HepG2 (cell line): Measurements from ENCODE around the gene NSMCE1. TPM values are rescaled to one million over a fixed set of nuclear protein-coding genes. Genes with fewer than 3 reads are reported as not detected.

Source experiments
- HMGA1 ChIP-seq: sonication (generic); formaldehyde crosslinking; conservative IDR thresholded peaks from 2 replicates; pipeline ENCODE4 v1.4.0; 2020; ENCODE audit warnings: missing genetic modification reagents
- ISL2 ChIP-seq: sonication (generic); formaldehyde crosslinking; IDR thresholded peaks from 2 replicates; pipeline ENCODE4 v1.5.0; 2020; ENCODE audit warnings: missing genetic modification reagents
- MTF2 ChIP-seq: sonication (generic); formaldehyde crosslinking; IDR thresholded peaks from 2 replicates; pipeline ENCODE4 v1.5.0; 2020; ENCODE audit warnings: missing genetic modification reagents, borderline replicate concordance
- RCOR2 ChIP-seq: IDR thresholded peaks from 2 replicates; pipeline ENCODE4 v1.6.1; 2016; ENCODE audit warnings: missing biosample characterization, missing genetic modification reagents
- SIN3B ChIP-seq: fragments of 150-350 bp; IDR thresholded peaks from 2 replicates; pipeline ENCODE4 v1.6.1; 2014; ENCODE audit warnings: low read length
- SNAI1 ChIP-seq: sonication (generic); formaldehyde crosslinking; IDR thresholded peaks from 2 replicates; pipeline ENCODE4 v1.5.0; 2020; ENCODE audit warnings: mild to moderate bottlenecking, missing genetic modification reagents, borderline replicate concordance
- TCF7 ChIP-seq: sonication (generic); IDR thresholded peaks from 2 replicates; pipeline ENCODE4 v1.6.1; 2016; ENCODE audit warnings: antibody characterized with exemption, low read depth
- ZNF331 ChIP-seq: sonication (generic); formaldehyde crosslinking; IDR thresholded peaks from 2 replicates; pipeline ENCODE4 v1.4.0; 2020; ENCODE audit warnings: missing genetic modification reagents
- ZNF441 ChIP-seq: sonication (generic); formaldehyde crosslinking; IDR thresholded peaks from 2 replicates; pipeline ENCODE4 v1.7.0; 2021; ENCODE audit warnings: missing genetic modification reagents, borderline replicate concordance
- ZNF562 ChIP-seq: sonication (generic); formaldehyde crosslinking; IDR thresholded peaks from 2 replicates; pipeline ENCODE4 v1.8.0; 2022; ENCODE audit warnings: missing genetic modification reagents, borderline replicate concordance
- ZNF792 ChIP-seq: IDR thresholded peaks from 2 replicates; pipeline ENCODE4 v1.6.1; 2016
- ZNF839 ChIP-seq: sonication (generic); formaldehyde crosslinking; IDR thresholded peaks from 2 replicates; pipeline ENCODE4 v1.4.0; 2020; ENCODE audit warnings: missing genetic modification reagents, mild to moderate bottlenecking, borderline replicate concordance
- ZSCAN29 ChIP-seq: sonication (generic); formaldehyde crosslinking; conservative IDR thresholded peaks from 2 replicates; pipeline ENCODE4 v1.4.0; 2020; ENCODE audit warnings: mild to moderate bottlenecking, missing genetic modification reagents
- polyA plus RNA-seq, 8 experiments: library from polyadenylated mRNA; depleted of rRNA in 3 of 8; stranded (reverse) in 7 of 8; unstranded in 1 of 8; fragments of >200 nt; fragmentation: Illumina TruSeq in 4 of 8; extraction: Trizol in 4 of 8; gene quantifications; 2 replicates each; pipeline versions ENCODE4 v1.2.1 to v1.2.3, GENCODE V29; 2011 to 2016; ENCODE audit warnings: low read depth in 4 of 8, missing spikeins in 1 of 8, mixed read lengths in 1 of 8; ENCODE audit not compliant: insufficient read depth in 1 of 8
- total RNA-seq, 5 experiments: library from RNA; depleted of rRNA; stranded (reverse); fragments of >200 nt; fragmentation: Illumina TruSeq; extraction: Trizol; gene quantifications; 2 replicates each; pipeline ENCODE4 v1.2.3, GENCODE V29; 2016; ENCODE audit warnings: low read depth in 1 of 5
- TF ChIP-seq, protein P1 (sequence below): sonication (generic); formaldehyde crosslinking; IDR thresholded peaks from 2 replicates; pipeline ENCODE4 v1.4.0; 2020; ENCODE audit warnings: mild to moderate bottlenecking, missing genetic modification reagents
- TF ChIP-seq, protein P2 (sequence below), 2 experiments: fragments of 450-650 bp in 1 of 2; sonication (generic) in 1 of 2; formaldehyde crosslinking; IDR thresholded peaks; 2 replicates each; pipeline versions ENCODE4 v1.5.0 to v1.8.0; 2020 to 2022; ENCODE audit warnings: mild to moderate bottlenecking in 1 of 2, missing genetic modification reagents in 1 of 2
- TF ChIP-seq, protein P3 (sequence below): sonication (generic); formaldehyde crosslinking; IDR thresholded peaks from one replicate; pipeline ENCODE4 v1.5.1; 2020; ENCODE audit warnings: mild to moderate bottlenecking, missing genetic modification reagents; ENCODE audit errors: not compliant biosample characterization

Gene NSMCE1
- total and polyA plus RNA-seq, 2 of the 13 experiments (the other 11 are each of a cell fraction or from before 2014, with no cell fraction given): 42.7 to 52.9 TPM

DNA sequence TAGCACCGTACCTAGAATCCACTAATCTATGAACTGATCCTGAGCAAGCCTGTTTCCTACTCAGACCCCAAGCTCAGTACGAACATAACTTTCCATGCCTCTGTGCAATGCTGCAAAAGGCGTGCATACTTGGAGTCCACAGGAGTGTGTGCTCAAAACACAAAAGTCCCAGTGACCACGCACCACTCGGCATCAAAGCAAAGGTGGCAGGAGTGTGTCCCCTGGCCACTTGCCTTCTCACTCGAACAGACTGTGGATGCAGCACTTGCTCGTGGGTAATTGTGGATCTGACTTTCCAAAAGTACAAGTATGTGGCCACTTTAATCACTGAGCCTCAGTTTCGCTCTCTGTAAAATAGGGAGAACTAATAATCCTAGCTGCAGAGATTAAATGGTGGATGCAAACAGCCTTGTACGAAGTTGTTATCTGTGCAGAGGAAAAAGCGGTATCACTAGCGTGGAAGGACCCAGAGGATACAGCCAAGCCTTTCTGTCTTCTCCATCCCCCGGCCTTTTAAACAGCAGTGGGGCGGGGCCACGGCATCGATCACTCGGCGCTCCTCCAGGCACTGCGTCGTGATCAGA, 65.6 kb downstream of the NSMCE1 start (continued):
- TF ChIP-seq, protein P1, sequence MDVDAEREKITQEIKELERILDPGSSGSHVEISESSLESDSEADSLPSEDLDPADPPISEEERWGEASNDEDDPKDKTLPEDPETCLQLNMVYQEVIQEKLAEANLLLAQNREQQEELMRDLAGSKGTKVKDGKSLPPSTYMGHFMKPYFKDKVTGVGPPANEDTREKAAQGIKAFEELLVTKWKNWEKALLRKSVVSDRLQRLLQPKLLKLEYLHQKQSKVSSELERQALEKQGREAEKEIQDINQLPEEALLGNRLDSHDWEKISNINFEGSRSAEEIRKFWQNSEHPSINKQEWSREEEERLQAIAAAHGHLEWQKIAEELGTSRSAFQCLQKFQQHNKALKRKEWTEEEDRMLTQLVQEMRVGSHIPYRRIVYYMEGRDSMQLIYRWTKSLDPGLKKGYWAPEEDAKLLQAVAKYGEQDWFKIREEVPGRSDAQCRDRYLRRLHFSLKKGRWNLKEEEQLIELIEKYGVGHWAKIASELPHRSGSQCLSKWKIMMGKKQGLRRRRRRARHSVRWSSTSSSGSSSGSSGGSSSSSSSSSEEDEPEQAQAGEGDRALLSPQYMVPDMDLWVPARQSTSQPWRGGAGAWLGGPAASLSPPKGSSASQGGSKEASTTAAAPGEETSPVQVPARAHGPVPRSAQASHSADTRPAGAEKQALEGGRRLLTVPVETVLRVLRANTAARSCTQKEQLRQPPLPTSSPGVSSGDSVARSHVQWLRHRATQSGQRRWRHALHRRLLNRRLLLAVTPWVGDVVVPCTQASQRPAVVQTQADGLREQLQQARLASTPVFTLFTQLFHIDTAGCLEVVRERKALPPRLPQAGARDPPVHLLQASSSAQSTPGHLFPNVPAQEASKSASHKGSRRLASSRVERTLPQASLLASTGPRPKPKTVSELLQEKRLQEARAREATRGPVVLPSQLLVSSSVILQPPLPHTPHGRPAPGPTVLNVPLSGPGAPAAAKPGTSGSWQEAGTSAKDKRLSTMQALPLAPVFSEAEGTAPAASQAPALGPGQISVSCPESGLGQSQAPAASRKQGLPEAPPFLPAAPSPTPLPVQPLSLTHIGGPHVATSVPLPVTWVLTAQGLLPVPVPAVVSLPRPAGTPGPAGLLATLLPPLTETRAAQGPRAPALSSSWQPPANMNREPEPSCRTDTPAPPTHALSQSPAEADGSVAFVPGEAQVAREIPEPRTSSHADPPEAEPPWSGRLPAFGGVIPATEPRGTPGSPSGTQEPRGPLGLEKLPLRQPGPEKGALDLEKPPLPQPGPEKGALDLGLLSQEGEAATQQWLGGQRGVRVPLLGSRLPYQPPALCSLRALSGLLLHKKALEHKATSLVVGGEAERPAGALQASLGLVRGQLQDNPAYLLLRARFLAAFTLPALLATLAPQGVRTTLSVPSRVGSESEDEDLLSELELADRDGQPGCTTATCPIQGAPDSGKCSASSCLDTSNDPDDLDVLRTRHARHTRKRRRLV: no peak
- no peak for TF ChIP-seq ZSCAN29 (CRISPR knock-in tag)
- no peak; the same call in 1 of the 2 replicates for TF ChIP-seq SNAI1 (CRISPR knock-in tag)
- no peak for TF ChIP-seq ZNF441 (CRISPR knock-in tag)
- TF ChIP-seq MTF2 (CRISPR knock-in tag): no peak
- TF ChIP-seq ISL2 (CRISPR knock-in tag): no peak; the same call in 1 of the 2 replicates
- TF ChIP-seq ZNF839 (CRISPR knock-in tag): peak; percentile 9; the same call in 1 of the 2 replicates
- TF ChIP-seq TCF7: no peak
- TF ChIP-seq ZNF562 (CRISPR knock-in tag): no peak
- no peak for TF ChIP-seq HMGA1 (CRISPR knock-in tag)
- TF ChIP-seq, protein P2, sequence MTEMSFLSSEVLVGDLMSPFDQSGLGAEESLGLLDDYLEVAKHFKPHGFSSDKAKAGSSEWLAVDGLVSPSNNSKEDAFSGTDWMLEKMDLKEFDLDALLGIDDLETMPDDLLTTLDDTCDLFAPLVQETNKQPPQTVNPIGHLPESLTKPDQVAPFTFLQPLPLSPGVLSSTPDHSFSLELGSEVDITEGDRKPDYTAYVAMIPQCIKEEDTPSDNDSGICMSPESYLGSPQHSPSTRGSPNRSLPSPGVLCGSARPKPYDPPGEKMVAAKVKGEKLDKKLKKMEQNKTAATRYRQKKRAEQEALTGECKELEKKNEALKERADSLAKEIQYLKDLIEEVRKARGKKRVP (CRISPR knock-in tag; IDR thresholded peaks at IDR 0.05): no peak
- TF ChIP-seq SIN3B: 0 out of 2 replicates have a peak, but pooled peaks have one; percentile 78
- TF ChIP-seq ZNF792 (CRISPR knock-in tag): no peak
- TF ChIP-seq ZNF331 (CRISPR knock-in tag): no peak; the same call in 1 of the 2 replicates
- TF ChIP-seq, protein P3, sequence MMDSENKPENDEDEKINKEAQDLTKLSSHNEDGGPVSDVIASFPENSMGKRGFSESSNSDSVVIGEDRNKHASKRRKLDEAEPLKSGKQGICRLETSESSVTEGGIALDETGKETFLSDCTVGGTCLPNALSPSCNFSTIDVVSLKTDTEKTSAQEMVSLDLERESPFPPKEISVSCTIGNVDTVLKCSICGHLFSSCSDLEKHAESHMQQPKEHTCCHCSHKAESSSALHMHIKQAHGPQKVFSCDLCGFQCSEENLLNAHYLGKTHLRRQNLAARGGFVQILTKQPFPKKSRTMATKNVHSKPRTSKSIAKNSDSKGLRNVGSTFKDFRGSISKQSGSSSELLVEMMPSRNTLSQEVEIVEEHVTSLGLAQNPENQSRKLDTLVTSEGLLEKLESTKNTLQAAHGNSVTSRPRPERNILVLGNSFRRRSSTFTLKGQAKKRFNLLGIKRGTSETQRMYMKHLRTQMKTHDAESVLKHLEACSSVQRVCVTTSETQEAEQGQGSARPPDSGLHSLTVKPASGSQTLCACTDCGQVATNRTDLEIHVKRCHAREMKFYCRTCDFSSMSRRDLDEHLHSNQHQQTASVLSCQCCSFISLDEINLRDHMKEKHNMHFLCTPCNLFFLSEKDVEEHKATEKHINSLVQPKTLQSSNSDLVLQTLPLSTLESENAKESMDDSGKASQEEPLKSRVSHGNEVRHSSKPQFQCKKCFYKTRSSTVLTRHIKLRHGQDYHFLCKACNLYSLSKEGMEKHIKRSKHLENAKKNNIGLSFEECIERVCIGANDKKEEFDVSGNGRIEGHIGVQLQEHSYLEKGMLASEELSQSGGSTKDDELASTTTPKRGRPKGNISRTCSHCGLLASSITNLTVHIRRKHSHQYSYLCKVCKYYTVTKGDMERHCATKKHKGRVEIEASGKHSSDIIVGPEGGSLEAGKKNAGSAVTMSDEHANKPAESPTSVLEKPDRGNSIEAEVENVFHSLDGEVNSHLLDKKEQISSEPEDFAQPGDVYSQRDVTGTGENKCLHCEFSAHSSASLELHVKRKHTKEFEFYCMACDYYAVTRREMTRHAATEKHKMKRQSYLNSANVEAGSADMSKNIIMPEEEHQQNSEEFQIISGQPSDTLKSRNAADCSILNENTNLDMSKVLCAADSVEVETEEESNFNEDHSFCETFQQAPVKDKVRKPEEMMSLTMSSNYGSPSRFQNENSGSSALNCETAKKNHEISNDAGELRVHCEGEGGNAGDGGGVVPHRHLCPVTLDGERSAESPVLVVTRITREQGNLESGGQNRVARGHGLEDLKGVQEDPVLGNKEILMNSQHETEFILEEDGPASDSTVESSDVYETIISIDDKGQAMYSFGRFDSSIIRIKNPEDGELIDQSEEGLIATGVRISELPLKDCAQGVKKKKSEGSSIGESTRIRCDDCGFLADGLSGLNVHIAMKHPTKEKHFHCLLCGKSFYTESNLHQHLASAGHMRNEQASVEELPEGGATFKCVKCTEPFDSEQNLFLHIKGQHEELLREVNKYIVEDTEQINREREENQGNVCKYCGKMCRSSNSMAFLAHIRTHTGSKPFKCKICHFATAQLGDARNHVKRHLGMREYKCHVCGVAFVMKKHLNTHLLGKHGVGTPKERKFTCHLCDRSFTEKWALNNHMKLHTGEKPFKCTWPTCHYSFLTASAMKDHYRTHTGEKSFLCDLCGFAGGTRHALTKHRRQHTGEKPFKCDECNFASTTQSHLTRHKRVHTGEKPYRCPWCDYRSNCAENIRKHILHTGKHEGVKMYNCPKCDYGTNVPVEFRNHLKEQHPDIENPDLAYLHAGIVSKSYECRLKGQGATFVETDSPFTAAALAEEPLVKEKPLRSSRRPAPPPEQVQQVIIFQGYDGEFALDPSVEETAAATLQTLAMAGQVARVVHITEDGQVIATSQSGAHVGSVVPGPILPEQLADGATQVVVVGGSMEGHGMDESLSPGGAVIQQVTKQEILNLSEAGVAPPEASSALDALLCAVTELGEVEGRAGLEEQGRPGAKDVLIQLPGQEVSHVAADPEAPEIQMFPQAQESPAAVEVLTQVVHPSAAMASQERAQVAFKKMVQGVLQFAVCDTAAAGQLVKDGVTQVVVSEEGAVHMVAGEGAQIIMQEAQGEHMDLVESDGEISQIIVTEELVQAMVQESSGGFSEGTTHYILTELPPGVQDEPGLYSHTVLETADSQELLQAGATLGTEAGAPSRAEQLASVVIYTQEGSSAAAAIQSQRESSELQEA (CRISPR knock-in tag): no peak
- TF ChIP-seq RCOR2 (CRISPR knock-in tag): no peak
